Astrocyte (in vitro differentiated cells and primary cell): ENCODE measurements around the gene HRH2. TPM values are rescaled to one million over a fixed set of nuclear protein-coding genes. Genes with fewer than 3 reads are reported as not detected.
"Not testable (repeated sequence)": the region's sequence is repeated elsewhere in the genome, so short reads cannot be mapped to it uniquely, and the experiment has no call there.

Source experiments
- DNase-seq: peaks from one replicate; pipeline ENCODE4 v3.0.0-alpha.2; 2010; ENCODE audit warnings: low read depth
- FAIRE-seq: peaks from 2 replicates; lab custom pipeline; 2011; peaks lifted over from hg19 to GRCh38; lab: Jason Lieb, UNC
- H2AFZ ChIP-seq: 2 replicates; pipeline ENCODE4 v1.6.0; 2012; ENCODE audit warnings: low read depth, low read length, inconsistent platforms
- H3K27ac ChIP-seq: 2 replicates; pipeline ENCODE4 v1.5.1; 2011; ENCODE audit warnings: low read depth, low read length, inconsistent platforms
- H3K27me3 ChIP-seq: 2 replicates; pipeline ENCODE4 v1.6.0; 2011; ENCODE audit warnings: low read length, inconsistent platforms; ENCODE audit not compliant: insufficient read depth
- H3K36me3 ChIP-seq: 2 replicates; pipeline ENCODE4 v1.5.1; 2011; ENCODE audit warnings: low read length, inconsistent platforms; ENCODE audit not compliant: insufficient read depth
- H3K4me1 ChIP-seq: 2 replicates; pipeline ENCODE4 v1.5.1; 2011; ENCODE audit warnings: low read length, inconsistent platforms; ENCODE audit not compliant: insufficient read depth
- H3K4me2 ChIP-seq: 2 replicates; pipeline ENCODE4 v1.6.0; 2012; ENCODE audit warnings: low read length, inconsistent platforms
- H3K4me3 ChIP-seq: 2 replicates; pipeline ENCODE4 v1.5.1; 2011; ENCODE audit warnings: low read depth, mild to moderate bottlenecking, low read length, inconsistent platforms; ENCODE audit not compliant: insufficient read depth
- H3K79me2 ChIP-seq: 2 replicates; pipeline ENCODE4 v1.6.0; 2012; ENCODE audit warnings: mild to moderate bottlenecking, low read length, inconsistent platforms; ENCODE audit not compliant: insufficient read depth
- H3K9ac ChIP-seq: 2 replicates; pipeline ENCODE4 v1.6.0; 2012; ENCODE audit warnings: mild to moderate bottlenecking, low read length, inconsistent platforms
- H3K9me3 ChIP-seq: 2 replicates; pipeline ENCODE4 v1.5.1; 2012; ENCODE audit warnings: low read depth, mild to moderate bottlenecking, low read length, inconsistent platforms; ENCODE audit not compliant: insufficient read depth
- H4K20me1 ChIP-seq: 2 replicates; pipeline ENCODE4 v1.6.0; 2012; ENCODE audit warnings: low read length, inconsistent platforms; ENCODE audit not compliant: insufficient read depth
- H3K27ac Mint-ChIP-seq: one replicate; pipeline ENCODE4 v1.8.0; 2021; ENCODE audit warnings: mild to moderate bottlenecking, mixed read lengths; ENCODE audit not compliant: unreplicated experiment
- H3K27me3 Mint-ChIP-seq: one replicate; pipeline ENCODE4 v1.8.0; 2021; ENCODE audit warnings: low read depth, mixed read lengths; ENCODE audit not compliant: unreplicated experiment
- H3K36me3 Mint-ChIP-seq: one replicate; pipeline ENCODE4 v1.8.0; 2021; ENCODE audit warnings: low read depth, mixed read lengths; ENCODE audit not compliant: unreplicated experiment
- H3K4me1 Mint-ChIP-seq: one replicate; pipeline ENCODE4 v1.8.0; 2021; ENCODE audit warnings: low read depth, mixed read lengths; ENCODE audit not compliant: unreplicated experiment
- H3K4me3 Mint-ChIP-seq: one replicate; pipeline ENCODE4 v1.8.0; 2021; ENCODE audit warnings: mild to moderate bottlenecking, moderate library complexity, mixed read lengths; ENCODE audit not compliant: unreplicated experiment
- H3K9me3 Mint-ChIP-seq: one replicate; pipeline ENCODE4 v1.8.0; 2021; ENCODE audit warnings: mild to moderate bottlenecking, mixed read lengths; ENCODE audit not compliant: unreplicated experiment
- EZH2 ChIP-seq: IDR thresholded peaks from 2 replicates; pipeline ENCODE4 v1.6.1; 2012; ENCODE audit warnings: mild to moderate bottlenecking, low read length, inconsistent platforms; ENCODE audit not compliant: insufficient read depth
- total RNA-seq: library from RNA; stranded (reverse); gene quantifications from 2 replicates; pipeline ENCODE4 v1.2.1, GENCODE V29; 2021
- TF ChIP-seq, protein P1 (sequence below): IDR thresholded peaks from 2 replicates; pipeline ENCODE4 v1.5.1; 2011; ENCODE audit warnings: low read depth, mild to moderate bottlenecking, inconsistent platforms, low read length, moderate library complexity; ENCODE audit not compliant: insufficient read depth

The HRH2 gene
- total RNA-seq, 1 donor from 2014 or later: 1.9 TPM

DNA sequence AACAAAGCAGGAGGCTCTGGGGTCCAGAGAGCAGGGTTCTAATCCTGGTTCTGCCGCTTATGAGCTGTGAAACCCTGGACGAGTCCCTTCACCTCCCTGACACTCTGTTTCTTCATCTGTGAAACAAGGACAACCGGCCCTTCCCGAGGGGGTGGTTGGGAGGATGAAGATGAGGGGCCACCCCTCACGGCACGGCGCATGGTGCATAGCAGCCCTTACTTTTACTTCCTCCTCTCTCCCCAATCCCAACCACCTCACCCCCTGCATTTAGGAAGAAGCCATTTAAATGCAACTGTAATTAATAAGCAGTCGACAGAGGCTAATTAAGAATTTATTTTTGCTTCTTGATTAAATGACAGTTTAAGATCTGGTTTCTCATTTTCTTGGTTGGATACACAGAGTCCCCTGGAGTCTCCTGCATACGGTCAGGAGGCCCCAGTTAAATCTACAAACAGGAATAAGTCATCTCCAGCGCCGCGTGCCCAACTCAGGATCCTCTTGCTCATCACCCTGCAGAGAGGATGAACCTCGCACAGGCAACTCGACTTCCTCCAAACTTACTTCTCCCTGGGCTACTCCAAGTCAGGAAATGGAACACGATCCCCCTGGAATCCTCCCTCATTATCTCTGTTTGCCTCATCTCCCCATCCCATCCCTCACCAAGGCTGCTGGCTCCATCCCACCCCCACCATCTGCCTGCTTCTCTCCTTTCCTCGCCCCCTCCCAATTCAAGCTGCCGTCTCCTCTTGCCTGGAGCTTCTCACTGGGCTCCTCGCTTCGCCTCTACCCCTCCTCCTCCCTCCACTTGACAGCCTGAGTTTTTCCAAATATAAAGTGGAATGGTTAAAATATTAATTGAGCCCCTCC is 95.9 kb downstream of the HRH2 start:
- no peak overlapping the region for H3K27ac Mint-ChIP-seq
- peaks cover 19% of the 10 kb centered on the region for H3K4me1 Mint-ChIP-seq
- H3K4me1 ChIP-seq: no peaks in the 10 kb centered on the region
- H3K9me3 ChIP-seq: no peaks in the 10 kb centered on the region
- TF ChIP-seq, protein P1, sequence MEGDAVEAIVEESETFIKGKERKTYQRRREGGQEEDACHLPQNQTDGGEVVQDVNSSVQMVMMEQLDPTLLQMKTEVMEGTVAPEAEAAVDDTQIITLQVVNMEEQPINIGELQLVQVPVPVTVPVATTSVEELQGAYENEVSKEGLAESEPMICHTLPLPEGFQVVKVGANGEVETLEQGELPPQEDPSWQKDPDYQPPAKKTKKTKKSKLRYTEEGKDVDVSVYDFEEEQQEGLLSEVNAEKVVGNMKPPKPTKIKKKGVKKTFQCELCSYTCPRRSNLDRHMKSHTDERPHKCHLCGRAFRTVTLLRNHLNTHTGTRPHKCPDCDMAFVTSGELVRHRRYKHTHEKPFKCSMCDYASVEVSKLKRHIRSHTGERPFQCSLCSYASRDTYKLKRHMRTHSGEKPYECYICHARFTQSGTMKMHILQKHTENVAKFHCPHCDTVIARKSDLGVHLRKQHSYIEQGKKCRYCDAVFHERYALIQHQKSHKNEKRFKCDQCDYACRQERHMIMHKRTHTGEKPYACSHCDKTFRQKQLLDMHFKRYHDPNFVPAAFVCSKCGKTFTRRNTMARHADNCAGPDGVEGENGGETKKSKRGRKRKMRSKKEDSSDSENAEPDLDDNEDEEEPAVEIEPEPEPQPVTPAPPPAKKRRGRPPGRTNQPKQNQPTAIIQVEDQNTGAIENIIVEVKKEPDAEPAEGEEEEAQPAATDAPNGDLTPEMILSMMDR: no peak
- TF ChIP-seq EZH2: no peak
- no peak overlapping the region for H3K4me3 Mint-ChIP-seq
- H3K4me2 ChIP-seq: no peak overlapping the region
- no peak overlapping the region for H3K27ac ChIP-seq
- no peak overlapping the region for H2AFZ ChIP-seq
- H3K36me3 Mint-ChIP-seq: no peaks in the 10 kb centered on the region
- no peaks in the 10 kb centered on the region for H3K36me3 ChIP-seq
- no peaks in the 10 kb centered on the region for H4K20me1 ChIP-seq
- peaks cover 22% of the 10 kb centered on the region for H3K27me3 Mint-ChIP-seq
- DNase-seq (no peak), FAIRE-seq (no peak)
- H3K9ac ChIP-seq: no peak overlapping the region
- no peaks in the 10 kb centered on the region for H3K9me3 Mint-ChIP-seq
- H3K27me3 ChIP-seq: peaks cover 3% of the 10 kb centered on the region
- H3K79me2 ChIP-seq: no peaks in the 10 kb centered on the region
- no peak overlapping the region for H3K4me3 ChIP-seq

DNA sequence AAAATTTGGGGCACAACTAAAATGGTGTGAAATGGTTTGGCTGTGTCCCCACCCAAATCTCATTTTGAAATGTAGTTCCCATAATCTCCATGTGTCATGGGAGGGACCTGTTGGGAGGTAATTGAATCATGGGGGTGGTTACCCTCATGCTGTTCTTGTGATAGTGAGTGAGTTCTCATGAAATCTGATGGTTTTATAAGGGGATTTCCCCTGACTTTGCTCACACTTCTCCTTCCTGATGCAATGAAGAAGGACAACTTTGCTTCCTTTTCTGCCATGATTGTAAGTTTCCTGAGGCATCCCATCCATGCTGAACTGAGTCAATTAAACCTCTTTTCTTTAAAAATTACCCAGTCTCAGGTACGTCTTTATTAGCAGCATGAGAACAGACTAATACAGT is 102.1 kb downstream of the HRH2 start:
- not testable (repeated sequence) for H3K4me2 ChIP-seq, DNase-seq, H3K27me3 ChIP-seq, H3K9me3 ChIP-seq, H3K9ac ChIP-seq, FAIRE-seq, H3K79me2 ChIP-seq, H3K4me1 ChIP-seq, H3K27ac Mint-ChIP-seq, H3K27ac ChIP-seq, H3K4me1 Mint-ChIP-seq, H3K36me3 ChIP-seq, H3K4me3 ChIP-seq, H3K4me3 Mint-ChIP-seq, H3K9me3 Mint-ChIP-seq, H2AFZ ChIP-seq, H4K20me1 ChIP-seq, H3K36me3 Mint-ChIP-seq
- H3K27me3 Mint-ChIP-seq: peaks cover 12% of the 10 kb centered on the region

Other genes starting within 250 kb of the HRH2 start
- 0.14 and 0.23 TPM in 2 replicates for gene DRD1, start 213.9 kb upstream of the HRH2 start, total RNA-seq
- gene SFXN1, start 179.5 kb upstream of the HRH2 start, total RNA-seq: 84.1 and 89.4 TPM in 2 replicates
- gene CPLX2, start 213.5 kb downstream of the HRH2 start, total RNA-seq: 0.05 TPM in 1 of 2 replicates, not detected in the other